GM21529 (cell line): Measurements from ENCODE around the gene OOSP4A.

Experiments
- ATAC-seq: cut with Tn5 transposase; IDR thresholded peaks from one replicate; pipeline ENCODE4 v1.9.1; 2021; ENCODE audit not compliant: unreplicated experiment

OOSP4A gene

GRCh38 chr11:59963733-59964132 lies at the start of gene OOSP4A:
TSS of gene OOSP4A (plus strand) at chr11:59964033. CDS start at chr11:59964033, 0 bp downstream.
- no peak for ATAC-seq

GRCh38 chr11:59918480-59918879 lies 45.4 kb upstream of the OOSP4A start:
- no peak for ATAC-seq

- no peak for ATAC-seq
These were observed 44.7 kb upstream of the OOSP4A start for GRCh38 chr11:59918987-59919589.

- ATAC-seq, result no peak
These were observed 40.0 kb upstream of the OOSP4A start for GRCh38 chr11:59923813-59924212.

GRCh38 chr11:59931688-59932087 lies 32.1 kb upstream of the OOSP4A start:
- no peak for ATAC-seq

GRCh38 chr11:59938132-59938531 lies 25.7 kb upstream of the OOSP4A start, which contains the start of gene OOSP1:
TSS of gene OOSP1 (plus strand) at chr11:59938432. CDS start at chr11:59938455, 23 bp downstream.
- ATAC-seq, result no peak

- no peak for ATAC-seq
These were observed 25.1 kb upstream of the OOSP4A start for GRCh38 chr11:59938718-59939117.

- ATAC-seq, result no peak
These were observed 24.4 kb upstream of the OOSP4A start for GRCh38 chr11:59939482-59939881.

- ATAC-seq, result no peak
These were observed 22.7 kb upstream of the OOSP4A start for GRCh38 chr11:59941091-59941490.

- ATAC-seq, result no peak
These were observed 19.7 kb upstream of the OOSP4A start for GRCh38 chr11:59943997-59944714.

GRCh38 chr11:59944720-59945119 lies 19.1 kb upstream of the OOSP4A start:
- ATAC-seq, result no peak

- no peak for ATAC-seq
These were observed 10.2 kb upstream of the OOSP4A start for GRCh38 chr11:59953463-59954218.

- no peak for ATAC-seq
These were observed 9.5 kb upstream of the OOSP4A start for GRCh38 chr11:59954219-59954847.

- no peak for ATAC-seq
These were observed 6.7 kb upstream of the OOSP4A start for GRCh38 chr11:59957094-59957493.

- no peak for ATAC-seq
These were observed 3.1 kb upstream of the OOSP4A start for GRCh38 chr11:59960502-59961381.

GRCh38 chr11:59962107-59962482 lies 1.7 kb upstream of the OOSP4A start:
- no peak for ATAC-seq

GRCh38 chr11:59965424-59965823 lies 1.6 kb downstream of the OOSP4A start:
- ATAC-seq, result no peak

- no peak for ATAC-seq
These were observed 2.4 kb downstream of the OOSP4A start for GRCh38 chr11:59966201-59966600.

- no peak for ATAC-seq
These were observed 4.0 kb downstream of the OOSP4A start for GRCh38 chr11:59967677-59968394.

- ATAC-seq, result no peak
These were observed 4.6 kb downstream of the OOSP4A start for GRCh38 chr11:59968395-59968783.
